MCF 10A (cell line): ENCODE results near the gene LY6G6D. TPM values are rescaled to one million over a fixed set of nuclear protein-coding genes. Genes with fewer than 3 reads are reported as not detected.
A peak's percentile ranks its signal among the peaks of the same experiment; 100 is the strongest.

Source experiments
- BruUV-seq: library from RNA; stranded (reverse); fragments of 400-500 nt; replicated peaks from 2 replicates; lab custom pipeline; 2021; lab: Mats Ljungman, UMichigan
- CTCF ChIA-PET: fragments of 300-600 bp; sonication (Branson Sonifier 250); formaldehyde crosslinking; extraction: SDS; loops from one replicate; lab custom pipeline; 2021; ENCODE audit warnings: antibody characterized with exemption, inconsistent platforms; lab: Yijun Ruan, JAX
- POLR2A ChIA-PET: fragments of 300-600, 350-650 bp; sonication (Branson Sonifier 250); formaldehyde crosslinking; extraction: SDS; loops from one replicate; lab custom pipeline; 2020; ENCODE audit warnings: antibody characterized with exemption, inconsistent platforms; lab: Yijun Ruan, JAX
- DNase-seq: peaks from one replicate; pipeline ENCODE4 v3.0.0-alpha.2; 2018; ENCODE audit not compliant: unreplicated experiment
- H3K27ac Mint-ChIP-seq: one replicate; pipeline ENCODE4 v1.8.0; 2022; ENCODE audit warnings: mild to moderate bottlenecking, low read depth, mixed read lengths; ENCODE audit not compliant: unreplicated experiment
- H3K27me3 Mint-ChIP-seq: one replicate; pipeline ENCODE4 v1.8.0; 2022; ENCODE audit warnings: mixed read lengths; ENCODE audit not compliant: insufficient read depth, unreplicated experiment
- H3K36me3 Mint-ChIP-seq: one replicate; pipeline ENCODE4 v1.8.0; 2022; ENCODE audit warnings: mild to moderate bottlenecking, moderate library complexity, mixed read lengths; ENCODE audit not compliant: insufficient read depth, unreplicated experiment
- H3K4me1 Mint-ChIP-seq: one replicate; pipeline ENCODE4 v1.8.0; 2022; ENCODE audit warnings: mixed read lengths; ENCODE audit not compliant: insufficient read depth, unreplicated experiment
- H3K4me3 Mint-ChIP-seq: one replicate; pipeline ENCODE4 v1.8.0; 2022; ENCODE audit warnings: mild to moderate bottlenecking, moderate library complexity, mixed read lengths; ENCODE audit not compliant: unreplicated experiment
- H3K9me3 Mint-ChIP-seq: one replicate; pipeline ENCODE4 v1.8.0; 2022; ENCODE audit warnings: mixed read lengths; ENCODE audit not compliant: unreplicated experiment
- intact Hi-C: fragments of 100-400 bp; cut with micrococcal nuclease; formaldehyde crosslinking; loops from 2 replicates; pipeline ENCODE4 v1.14.1; 2022
- total RNA-seq: library from RNA; stranded (reverse); gene quantifications from 2 replicates; pipeline ENCODE4 v1.2.3, GENCODE V29; 2022
- TF ChIP-seq, protein P1 (sequence below): fragments of 200-600 bp; IDR thresholded peaks from one replicate; pipeline ENCODE4 v1.8.0; 2022; ENCODE audit warnings: antibody characterized with exemption, mild to moderate bottlenecking; ENCODE audit not compliant: unreplicated experiment

Gene LY6G6D
- total RNA-seq, 1 experiment from 2014 or later, result not detected

GRCh38 chr6:31739639-31740396 lies 24.7 kb downstream of the LY6G6D start, which contains the start of gene MSH5:
Gene MSH5 (plus strand): TSS chr6:31740005. CDS start chr6:31740467, 462 bp downstream.
- CTCF ChIA-PET, result interaction anchor here (0.5 to 1.6 kb wide), 5 partner anchors 9 to 67 kb away, joined by 3 to 7 read pairs (median 4); partner anchors contain the start of gene LSM2
- TSS peak; percentile 56 for BruUV-seq
- POLR2A ChIA-PET, result interaction anchor here (0.6 to 7.0 kb wide), 34 partner anchors 9 to 1537 kb away, joined by 3 to 90 read pairs (median 6); partner anchors contain the start of genes ABHD16A, B3GALT4, BAG6 and C6orf47
- TF ChIP-seq, protein P1, sequence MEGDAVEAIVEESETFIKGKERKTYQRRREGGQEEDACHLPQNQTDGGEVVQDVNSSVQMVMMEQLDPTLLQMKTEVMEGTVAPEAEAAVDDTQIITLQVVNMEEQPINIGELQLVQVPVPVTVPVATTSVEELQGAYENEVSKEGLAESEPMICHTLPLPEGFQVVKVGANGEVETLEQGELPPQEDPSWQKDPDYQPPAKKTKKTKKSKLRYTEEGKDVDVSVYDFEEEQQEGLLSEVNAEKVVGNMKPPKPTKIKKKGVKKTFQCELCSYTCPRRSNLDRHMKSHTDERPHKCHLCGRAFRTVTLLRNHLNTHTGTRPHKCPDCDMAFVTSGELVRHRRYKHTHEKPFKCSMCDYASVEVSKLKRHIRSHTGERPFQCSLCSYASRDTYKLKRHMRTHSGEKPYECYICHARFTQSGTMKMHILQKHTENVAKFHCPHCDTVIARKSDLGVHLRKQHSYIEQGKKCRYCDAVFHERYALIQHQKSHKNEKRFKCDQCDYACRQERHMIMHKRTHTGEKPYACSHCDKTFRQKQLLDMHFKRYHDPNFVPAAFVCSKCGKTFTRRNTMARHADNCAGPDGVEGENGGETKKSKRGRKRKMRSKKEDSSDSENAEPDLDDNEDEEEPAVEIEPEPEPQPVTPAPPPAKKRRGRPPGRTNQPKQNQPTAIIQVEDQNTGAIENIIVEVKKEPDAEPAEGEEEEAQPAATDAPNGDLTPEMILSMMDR, result no peak
- Mint-ChIP-seq H3K4me1 (peaks cover 40% of the 10 kb centered on the region), H3K9me3 (no peaks in the 10 kb centered on the region), H3K27me3 (no peaks in the 10 kb centered on the region), H3K27ac (peak within 1 kb of the TSS; percentile 81), H3K36me3 (no peaks in the 10 kb centered on the region), H3K4me3 (peak within 1 kb of the TSS; percentile 88)
- intact Hi-C loops, result loop anchor here (2.0 kb wide), 1 partner anchor 37 kb away; the partner anchor contains the start of gene ABHD16A
- peak; percentile 99 for DNase-seq

- H3K27me3 Mint-ChIP-seq, result no peaks in the 10 kb centered on the region
- intact Hi-C loops, result no loop called here
- H3K4me3 Mint-ChIP-seq, result peak overlapping the region; percentile 88
- CTCF ChIA-PET, result interaction anchor here (0.7 to 1.6 kb wide), 4 partner anchors 10 to 51 kb away, joined by 4 to 7 read pairs (median 4); no protein-coding TSS in a partner anchor
- POLR2A ChIA-PET, result interaction anchor here (0.6 to 7.0 kb wide), 28 partner anchors 9 to 1536 kb away, joined by 3 to 90 read pairs (median 6); partner anchors contain the start of genes ABHD16A, B3GALT4, BAG6 and C6orf47
- no peak for DNase-seq
- peaks cover 4% of the 10 kb centered on the region for H3K36me3 Mint-ChIP-seq
- H3K9me3 Mint-ChIP-seq, result no peaks in the 10 kb centered on the region
- no TSS peak for BruUV-seq
- peak overlapping the region; percentile 81 for H3K27ac Mint-ChIP-seq
- TF ChIP-seq, protein P1, result no peak
- peaks cover 40% of the 10 kb centered on the region for H3K4me1 Mint-ChIP-seq
Observed at GRCh38 chr6:31740397-31741223, 25.5 kb downstream of the LY6G6D start.

GRCh38 chr6:31741815-31742214 lies 26.7 kb downstream of the LY6G6D start:
- intact Hi-C loops, result no loop called here
- H3K4me1 Mint-ChIP-seq, result peaks cover 35% of the 10 kb centered on the region
- H3K36me3 Mint-ChIP-seq, result peaks cover 4% of the 10 kb centered on the region
- H3K9me3 Mint-ChIP-seq, result no peaks in the 10 kb centered on the region
- peak overlapping the region; percentile 9 for H3K4me3 Mint-ChIP-seq
- H3K27ac Mint-ChIP-seq, result no peak overlapping the region
- no TSS peak for BruUV-seq
- TF ChIP-seq, protein P1, result no peak
- no peaks in the 10 kb centered on the region for H3K27me3 Mint-ChIP-seq
- no peak for DNase-seq
- CTCF ChIA-PET, result interaction anchor here (0.7 to 1.2 kb wide), 2 partner anchors 50 to 307 kb away, joined by 4 read pairs; no protein-coding TSS in a partner anchor
- POLR2A ChIA-PET, result interaction anchor here (0.7 to 1.7 kb wide), 4 partner anchors 9 to 81 kb away, joined by 3 to 6 read pairs (median 4); no protein-coding TSS in a partner anchor
